NCI-H2171 treated with DMSO at 0.1 percent for 48 hours (cell line): ENCODE measurements around the gene AKAIN1.

ENCODE experiments used
- DNase-seq: peaks from one replicate; lab custom pipeline; 2025; lab: John Stamatoyannopoulos, UW

Gene AKAIN1

GRCh38 chr18:5197032-5197434 lies at the start of gene AKAIN1:
TSS of gene AKAIN1 (minus strand) at chr18:5197257. CDS start at chr18:5197053, 204 bp downstream.
- peak; percentile 33 for DNase-seq

DNA sequence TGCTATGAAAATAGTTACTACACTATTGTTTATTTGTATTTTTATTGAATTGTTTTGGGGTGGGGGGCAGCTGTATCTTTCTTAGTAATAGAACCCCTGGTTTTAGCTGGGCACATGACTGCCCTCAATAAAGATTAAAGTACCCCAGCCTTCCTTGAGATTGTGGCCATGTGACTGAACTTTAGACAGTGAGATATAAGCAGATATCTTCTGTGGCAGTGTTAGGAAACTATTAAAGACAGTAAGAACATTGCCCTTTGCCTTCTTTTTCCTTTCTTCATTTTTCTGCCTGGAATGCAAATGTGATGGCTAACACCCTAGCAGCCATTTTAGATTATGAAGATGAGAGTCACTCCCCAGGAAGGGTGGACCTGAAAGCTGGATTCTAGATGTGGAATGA lies 47.9 kb upstream of the AKAIN1 start:
- DNase-seq: no peak

DNA sequence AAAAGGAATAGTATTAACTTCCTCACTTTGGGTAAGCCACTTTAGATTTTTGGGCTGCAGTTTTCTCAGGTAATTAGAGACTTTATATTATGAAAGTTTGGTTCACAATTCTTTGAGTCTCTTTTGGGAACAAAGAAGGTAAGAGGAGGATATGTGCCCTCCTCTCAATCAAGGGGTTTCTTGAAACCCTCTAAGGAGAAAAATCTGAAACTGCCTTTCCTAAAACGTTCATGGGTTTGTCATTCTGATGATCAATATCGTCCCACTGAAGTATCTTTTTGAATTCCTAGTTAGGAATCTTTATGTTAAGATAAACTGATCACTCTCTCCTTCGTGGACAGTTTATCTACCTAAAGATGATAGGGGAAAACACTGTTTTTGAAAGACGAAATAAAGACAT lies 42.4 kb upstream of the AKAIN1 start:
- DNase-seq: no peak

- no peak for DNase-seq
Measured at GRCh38 chr18:5238371-5238976, 41.4 kb upstream of the AKAIN1 start.

GRCh38 chr18:5237723-5238370 lies 40.8 kb upstream of the AKAIN1 start:
- peak; percentile 90 for DNase-seq

GRCh38 chr18:5237083-5237722 lies 40.1 kb upstream of the AKAIN1 start:
- no peak for DNase-seq

DNA sequence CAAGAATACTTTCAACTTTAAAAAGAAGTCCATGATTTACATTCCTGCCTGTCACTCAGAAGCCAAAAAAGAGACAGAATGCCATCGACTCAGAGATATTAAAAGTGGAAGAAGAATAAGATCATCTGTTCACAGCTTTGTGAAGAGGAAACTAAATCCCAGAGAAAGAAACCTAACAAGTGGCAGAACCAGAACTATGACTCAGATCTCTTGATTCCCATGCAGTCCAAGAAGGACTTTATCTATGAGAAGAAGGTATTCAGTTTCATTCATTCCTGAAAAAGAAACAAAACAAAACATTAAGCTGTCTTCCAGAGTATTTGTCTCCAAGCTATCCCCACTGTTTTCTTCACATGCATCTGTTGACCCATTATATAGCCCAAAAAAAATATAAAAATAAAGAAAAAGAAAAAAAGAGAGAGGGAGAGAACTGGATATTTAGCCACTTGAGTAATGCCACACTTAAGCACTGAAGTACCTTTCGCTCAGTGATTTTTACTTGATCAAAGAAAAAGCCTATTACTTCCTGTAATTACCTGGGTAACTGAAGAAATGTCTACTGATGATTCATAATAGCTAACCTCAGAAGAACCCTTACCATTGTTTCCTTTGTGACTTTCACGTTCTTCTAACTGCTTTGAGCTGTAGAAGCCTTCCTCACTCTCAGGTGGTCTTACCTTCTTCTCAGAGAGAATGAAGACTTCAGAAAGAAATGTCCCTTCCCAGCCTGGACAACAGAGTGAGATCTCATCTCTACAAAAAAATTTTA lies 17.7 kb upstream of the AKAIN1 start:
- DNase-seq: no peak

DNA sequence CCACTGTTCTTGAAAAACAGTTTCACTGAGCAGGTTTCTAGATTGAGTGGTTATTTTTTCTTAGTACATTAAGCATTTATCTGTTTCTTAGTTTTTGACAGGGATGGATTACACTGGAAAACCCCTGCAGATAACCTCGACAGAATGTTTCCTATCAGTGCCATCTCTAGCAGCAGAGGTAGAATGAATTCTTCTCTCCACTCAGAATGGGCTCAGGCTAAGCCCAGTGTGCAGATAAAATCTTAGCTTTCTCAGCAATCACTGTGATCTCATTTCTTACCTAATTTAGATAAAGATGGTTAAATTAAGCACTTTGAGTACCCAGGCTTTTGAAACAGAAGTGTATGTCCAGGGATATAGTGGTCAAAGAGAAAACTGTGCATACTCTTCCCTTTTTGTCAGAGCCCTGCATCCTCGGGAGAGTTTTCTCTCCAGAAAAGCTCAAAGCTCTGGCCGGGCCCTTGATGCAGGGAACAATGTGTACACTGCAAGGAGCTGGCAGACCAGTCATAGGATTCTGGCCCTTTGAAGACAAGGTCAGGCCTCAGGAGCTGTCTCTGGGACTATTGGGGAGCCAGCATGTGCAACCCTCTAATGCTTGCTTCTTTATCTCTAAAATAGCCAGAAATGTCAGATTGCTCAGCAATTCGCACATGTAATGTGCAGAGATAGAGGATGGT lies 10.6 kb upstream of the AKAIN1 start:
- DNase-seq: no peak

- DNase-seq: peak; percentile 88
Measured at GRCh38 chr18:5198311-5198710, 1.3 kb upstream of the AKAIN1 start.

GRCh38 chr18:5197461-5197860 lies 404 bp upstream of the AKAIN1 start:
- DNase-seq: peak; percentile 33

DNA sequence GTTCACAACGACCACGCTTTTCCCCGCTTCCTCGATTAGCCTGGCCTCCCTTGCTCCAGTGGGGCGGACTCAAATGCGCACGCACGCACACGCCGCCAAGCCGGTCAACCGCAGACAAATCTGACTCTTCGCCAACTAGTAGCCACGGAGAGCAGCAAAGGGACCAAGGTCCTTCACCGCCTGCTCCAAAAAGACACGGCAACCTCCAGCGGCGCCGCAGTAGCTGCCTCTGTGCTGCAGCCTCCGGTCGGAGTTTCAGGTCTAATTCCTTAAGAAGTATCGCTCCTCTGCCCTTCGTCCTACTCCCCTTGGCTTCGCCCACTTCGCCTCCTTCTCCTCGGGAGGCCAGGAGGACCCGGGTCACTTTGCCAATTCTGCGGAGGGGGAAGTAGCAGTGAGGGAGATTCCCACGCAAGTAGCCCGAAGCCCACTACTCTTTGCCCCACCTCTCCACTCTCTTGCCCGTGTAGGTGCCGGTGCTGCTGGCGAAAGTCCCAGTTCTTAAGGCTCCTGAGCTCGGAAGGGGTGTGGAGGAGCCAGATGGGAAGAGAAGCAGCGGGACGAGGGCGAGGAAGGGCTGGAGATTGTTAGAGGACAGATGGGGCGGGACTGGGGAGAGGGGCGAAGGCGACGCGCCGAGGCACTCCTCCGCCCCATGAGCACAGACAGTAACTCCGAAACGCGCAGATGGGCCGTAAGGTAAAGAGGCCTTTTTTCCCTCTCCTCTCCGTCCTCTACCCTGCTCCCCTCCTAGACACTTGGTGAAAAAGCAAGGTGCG lies 615 bp downstream of the AKAIN1 start:
- DNase-seq: peak; percentile 74

DNA sequence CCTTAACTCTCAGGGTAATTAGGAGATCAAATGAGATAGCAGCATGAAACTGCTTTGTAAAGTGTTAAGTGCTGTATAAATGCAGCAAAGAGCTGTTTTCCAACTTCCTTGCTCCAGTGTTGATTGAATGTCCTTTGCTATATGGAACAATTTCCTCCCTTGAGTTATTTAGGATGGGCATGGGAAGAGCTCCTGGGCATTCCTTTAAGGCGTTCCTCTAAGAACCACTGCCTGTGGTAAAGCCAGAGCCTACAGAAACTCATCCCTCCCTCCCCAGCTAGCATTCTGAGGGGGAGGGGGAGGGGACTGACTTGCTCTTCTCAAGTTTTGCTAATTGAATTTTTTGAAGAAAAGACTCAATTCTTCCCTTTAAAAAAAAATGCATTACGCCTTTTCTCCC lies 1.4 kb downstream of the AKAIN1 start:
- no peak for DNase-seq

- DNase-seq: no peak
Measured at GRCh38 chr18:5180254-5180653, 16.8 kb downstream of the AKAIN1 start.

DNA sequence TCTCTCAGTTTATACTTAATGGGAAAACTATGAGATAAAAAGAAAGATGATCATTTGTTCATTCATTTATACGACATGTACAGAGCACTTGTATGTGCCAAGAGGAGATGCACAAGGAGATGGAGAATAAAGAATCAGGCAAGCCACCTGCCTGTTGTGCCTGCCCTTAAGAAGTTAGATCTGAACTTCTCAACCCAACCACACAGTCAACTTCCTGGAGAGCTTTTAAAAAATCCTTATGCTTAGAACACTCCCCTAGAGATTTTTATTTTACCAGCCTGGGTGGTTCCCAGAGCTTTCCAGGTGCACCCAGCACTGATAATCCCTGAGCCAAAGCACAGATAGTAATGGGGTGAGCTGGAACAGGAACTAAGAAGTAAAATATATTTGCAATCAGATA lies 18.5 kb downstream of the AKAIN1 start:
- DNase-seq: no peak

DNA sequence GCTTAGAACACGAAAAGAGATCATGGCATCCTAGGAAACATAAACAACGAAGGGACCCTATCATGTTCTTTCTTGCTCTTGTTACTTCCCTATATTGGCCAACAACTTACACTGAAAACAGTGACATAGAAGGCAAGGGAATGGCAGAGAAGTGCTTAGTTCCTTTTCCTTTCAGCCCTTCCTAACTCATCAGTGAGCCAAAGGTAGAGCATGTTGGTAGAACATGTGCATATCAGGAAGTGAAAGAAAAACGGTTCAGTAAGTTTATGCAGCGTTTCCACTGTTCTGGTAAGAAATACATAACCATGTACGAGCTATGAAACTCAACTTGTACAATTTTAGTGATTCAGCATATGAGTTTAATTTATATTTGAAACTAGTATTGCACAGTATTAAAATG lies 21.7 kb downstream of the AKAIN1 start:
- no peak for DNase-seq

GRCh38 chr18:5173646-5174045 lies 23.4 kb downstream of the AKAIN1 start:
- peak; percentile 45 for DNase-seq

DNA sequence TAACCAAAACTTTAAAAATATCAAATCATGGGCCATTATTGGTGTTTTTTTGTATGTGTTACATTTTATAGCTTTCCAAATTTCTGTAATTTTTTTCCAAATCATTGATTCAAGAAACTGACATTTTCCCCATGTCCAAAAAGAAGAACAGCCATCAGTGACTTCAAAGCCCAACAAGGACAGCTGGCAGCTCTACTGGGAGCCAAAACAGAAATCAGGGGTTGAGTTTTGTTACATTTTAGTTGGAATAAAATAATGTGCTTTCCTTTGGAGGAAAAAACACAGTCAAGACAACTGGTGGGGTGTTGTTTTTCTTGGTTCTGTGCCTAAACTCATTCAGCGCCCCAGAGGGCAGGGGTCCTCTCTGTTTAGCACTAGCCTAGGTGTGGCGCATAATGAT lies 23.8 kb downstream of the AKAIN1 start:
- DNase-seq: no peak

- no peak for DNase-seq
Measured at GRCh38 chr18:5167831-5168230, 29.2 kb downstream of the AKAIN1 start.

DNA sequence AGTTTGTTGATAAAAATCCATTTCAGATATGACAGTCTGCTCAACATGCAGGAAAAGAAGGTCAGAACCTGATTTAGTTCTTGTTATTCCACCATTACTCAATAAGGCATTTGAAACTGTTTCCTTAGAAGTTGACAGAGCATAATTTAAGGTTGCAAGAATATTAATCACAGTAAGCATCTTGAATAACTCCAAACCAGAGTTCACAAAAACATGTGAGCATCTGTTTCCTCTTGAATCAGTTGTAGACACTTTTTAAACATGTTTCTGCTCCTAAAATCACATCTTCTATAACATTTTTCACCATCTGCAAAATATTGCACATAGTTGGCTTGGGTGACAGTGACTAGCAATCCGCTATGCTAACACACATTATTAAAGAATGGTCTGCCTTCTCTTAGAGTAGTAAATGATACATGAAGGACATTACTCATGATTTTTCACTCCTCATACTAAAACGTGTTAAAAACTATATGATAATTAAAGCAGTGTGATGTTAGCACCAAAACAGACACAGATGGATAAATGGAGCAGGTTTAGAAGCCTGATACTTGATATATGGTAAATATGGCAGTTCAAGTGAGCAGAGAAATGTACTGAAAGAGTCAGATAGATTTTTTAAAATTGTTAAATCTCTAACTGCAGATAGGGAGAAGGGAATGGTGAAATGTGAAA lies 30.3 kb downstream of the AKAIN1 start:
- peak; percentile 65 for DNase-seq

DNA sequence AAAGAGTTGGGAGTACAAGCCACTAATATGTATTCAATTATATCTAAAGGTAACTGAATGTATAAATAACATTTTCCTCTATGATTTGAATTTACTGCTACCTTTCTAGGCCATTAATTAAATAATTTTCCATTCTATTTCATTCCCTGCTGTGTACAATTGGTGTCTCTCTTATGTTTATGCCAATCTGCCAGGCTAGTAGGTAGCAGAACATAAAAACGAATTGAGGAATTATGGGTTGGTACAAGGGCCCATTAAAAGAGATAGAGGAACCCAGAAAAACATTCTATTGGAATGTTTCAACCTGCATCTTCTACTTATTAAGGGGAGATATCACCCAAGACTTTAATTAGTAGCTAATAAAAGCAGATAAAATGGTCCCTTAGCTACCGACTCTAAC lies 32.2 kb downstream of the AKAIN1 start:
- no peak for DNase-seq

GRCh38 chr18:5162111-5162510 lies 34.9 kb downstream of the AKAIN1 start:
- no peak for DNase-seq
